ENCODE data around the gene FBXW7.

The FBXW7 gene

DNA sequence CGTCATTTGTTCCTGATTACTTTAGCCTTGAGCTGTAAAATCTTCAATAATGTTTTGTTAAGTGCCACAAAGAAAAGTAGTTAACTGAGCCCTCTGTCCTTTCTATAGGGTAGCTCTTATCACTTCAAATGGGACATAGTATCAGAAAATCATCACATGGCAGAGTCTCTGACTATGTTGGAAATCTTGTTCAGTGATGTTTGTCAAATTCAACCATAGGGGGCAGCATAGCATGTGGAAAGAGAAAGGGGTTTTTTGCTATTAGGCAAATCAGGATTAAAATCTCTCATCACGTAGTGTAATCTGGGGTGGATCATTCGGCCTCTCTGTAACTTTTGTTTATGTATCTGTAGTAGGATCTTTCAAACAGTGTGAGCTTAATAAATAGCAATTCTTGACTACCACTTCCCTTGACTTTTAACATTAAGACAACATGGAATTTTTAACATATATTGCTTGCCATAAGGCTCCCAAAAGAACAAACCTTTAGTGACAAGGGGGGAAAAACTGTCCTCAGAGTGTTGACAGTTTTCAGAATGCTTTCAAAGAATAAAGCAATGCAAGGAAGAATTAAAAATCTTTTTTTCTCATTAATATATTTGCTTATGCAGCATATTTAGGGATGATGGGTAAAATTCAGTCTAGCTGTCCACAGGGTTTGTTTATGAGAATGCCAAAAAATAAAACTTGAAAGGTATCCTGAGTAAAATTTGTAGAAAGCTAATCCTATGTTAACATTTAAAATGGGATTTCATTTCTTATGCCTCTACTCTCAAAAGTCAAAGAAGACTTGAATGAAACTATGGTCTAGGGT lies 127.2 kb downstream of the FBXW7 start:
- Histone ChIP-seq H3K9me3 (ENCODE audit: control insufficient read depth, insufficient read depth, low read length) (no peaks in the 10 kb centered on the region), H3K9ac (ENCODE audit: low read depth, low read length) (no peak overlapping the region), H3K4me1 (ENCODE audit: control insufficient read depth, insufficient read depth, low read length) (no peaks in the 10 kb centered on the region), H3K27me3 (ENCODE audit: control insufficient read depth, insufficient read depth, low read length) (no peaks in the 10 kb centered on the region), H3K36me3 (ENCODE audit: control insufficient read depth, insufficient read depth, low read length) (no peaks in the 10 kb centered on the region), H3K4me3 (ENCODE audit: low read depth, low read length) (no peak overlapping the region)

DNA sequence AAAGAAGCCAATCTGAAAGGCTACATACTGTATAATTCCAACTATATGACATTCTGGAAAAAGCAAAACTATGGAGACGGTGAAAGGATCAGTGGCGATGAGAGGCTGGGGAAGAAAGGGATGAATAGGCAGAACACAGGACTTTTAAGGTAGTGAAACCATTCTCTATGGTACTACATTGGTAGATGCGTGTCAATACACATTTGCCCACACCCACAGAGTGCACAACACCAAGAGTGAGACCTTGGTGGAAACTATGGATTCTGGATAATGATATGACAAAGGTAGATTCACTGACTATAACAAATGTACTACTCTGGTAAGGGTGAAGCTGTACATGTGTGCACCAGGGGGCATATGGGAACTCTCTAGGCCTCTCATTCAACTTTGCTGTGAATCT lies 134.5 kb downstream of the FBXW7 start:
- no peak overlapping the region for H3K9ac ChIP-seq (ENCODE audit: low read depth, low read length)
- no peaks in the 10 kb centered on the region for H3K27me3 ChIP-seq (ENCODE audit: control insufficient read depth, insufficient read depth, low read length)
- H3K4me3 ChIP-seq (ENCODE audit: low read depth, low read length), result no peak overlapping the region
- no peaks in the 10 kb centered on the region for H3K9me3 ChIP-seq (ENCODE audit: control insufficient read depth, insufficient read depth, low read length)
- no peaks in the 10 kb centered on the region for H3K36me3 ChIP-seq (ENCODE audit: control insufficient read depth, insufficient read depth, low read length)
- no peaks in the 10 kb centered on the region for H3K4me1 ChIP-seq (ENCODE audit: control insufficient read depth, insufficient read depth, low read length)

GRCh38 chr4:152399246-152399645 lies 136.6 kb downstream of the FBXW7 start:
- H3K9ac ChIP-seq (ENCODE audit: low read depth, low read length), result no peak overlapping the region
- no peaks in the 10 kb centered on the region for H3K9me3 ChIP-seq (ENCODE audit: control insufficient read depth, insufficient read depth, low read length)
- H3K4me3 ChIP-seq (ENCODE audit: low read depth, low read length), result no peak overlapping the region
- H3K27me3 ChIP-seq (ENCODE audit: control insufficient read depth, insufficient read depth, low read length), result no peaks in the 10 kb centered on the region
- no peaks in the 10 kb centered on the region for H3K4me1 ChIP-seq (ENCODE audit: control insufficient read depth, insufficient read depth, low read length)
- no peaks in the 10 kb centered on the region for H3K36me3 ChIP-seq (ENCODE audit: control insufficient read depth, insufficient read depth, low read length)

GRCh38 chr4:152398060-152398459 lies 137.8 kb downstream of the FBXW7 start:
- H3K9me3 ChIP-seq (ENCODE audit: control insufficient read depth, insufficient read depth, low read length), result no peaks in the 10 kb centered on the region
- H3K4me3 ChIP-seq (ENCODE audit: low read depth, low read length), result no peak overlapping the region
- H3K9ac ChIP-seq (ENCODE audit: low read depth, low read length), result no peak overlapping the region
- no peaks in the 10 kb centered on the region for H3K4me1 ChIP-seq (ENCODE audit: control insufficient read depth, insufficient read depth, low read length)
- H3K36me3 ChIP-seq (ENCODE audit: control insufficient read depth, insufficient read depth, low read length), result no peaks in the 10 kb centered on the region
- no peaks in the 10 kb centered on the region for H3K27me3 ChIP-seq (ENCODE audit: control insufficient read depth, insufficient read depth, low read length)

DNA sequence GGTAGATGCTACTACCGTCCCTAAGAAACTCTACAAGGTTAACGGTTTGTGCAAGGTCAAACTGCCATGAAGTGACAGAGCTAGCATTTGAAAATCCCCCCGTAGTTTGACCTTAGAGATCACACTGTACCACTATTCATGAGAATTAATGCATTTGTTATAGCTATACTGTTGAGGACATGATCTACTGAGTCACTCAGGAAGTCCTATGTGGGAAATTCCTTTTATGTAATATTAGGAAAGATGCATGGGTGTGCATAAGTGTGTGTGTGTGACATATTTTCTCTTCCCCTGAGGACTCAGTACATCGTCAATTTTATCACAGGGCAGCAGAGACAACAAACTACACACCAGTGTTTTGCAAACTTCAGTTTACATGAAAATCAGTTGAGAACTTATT lies 141.1 kb downstream of the FBXW7 start:
- no peak overlapping the region for H3K9ac ChIP-seq (ENCODE audit: low read depth, low read length)
- no peaks in the 10 kb centered on the region for H3K4me1 ChIP-seq (ENCODE audit: control insufficient read depth, insufficient read depth, low read length)
- H3K27me3 ChIP-seq (ENCODE audit: control insufficient read depth, insufficient read depth, low read length), result no peaks in the 10 kb centered on the region
- H3K4me3 ChIP-seq (ENCODE audit: low read depth, low read length), result no peak overlapping the region
- H3K9me3 ChIP-seq (ENCODE audit: control insufficient read depth, insufficient read depth, low read length), result no peaks in the 10 kb centered on the region
- H3K36me3 ChIP-seq (ENCODE audit: control insufficient read depth, insufficient read depth, low read length), result no peaks in the 10 kb centered on the region

DNA sequence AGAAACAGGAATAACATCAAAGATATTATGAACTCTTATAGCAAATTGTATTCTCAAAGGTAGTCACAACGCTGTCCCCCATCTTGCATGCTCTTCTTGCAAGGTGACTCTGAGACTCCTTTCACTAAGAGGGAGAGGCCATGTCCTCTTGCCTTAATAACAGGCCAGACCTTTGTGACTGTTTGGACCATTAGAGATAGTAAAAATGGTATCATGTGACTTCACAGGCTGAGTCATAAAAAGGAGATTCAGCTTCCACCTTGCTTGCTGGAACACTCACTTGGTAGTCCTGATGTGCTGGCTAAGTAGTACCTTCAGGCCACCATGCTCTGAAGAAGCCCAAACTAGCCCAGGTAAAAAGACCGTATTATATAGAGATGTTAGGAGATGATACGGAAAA lies 143.8 kb downstream of the FBXW7 start:
- Histone ChIP-seq H3K9ac (ENCODE audit: low read depth, low read length) (no peak overlapping the region), H3K4me3 (ENCODE audit: low read depth, low read length) (no peak overlapping the region), H3K9me3 (ENCODE audit: control insufficient read depth, insufficient read depth, low read length) (no peaks in the 10 kb centered on the region), H3K36me3 (ENCODE audit: control insufficient read depth, insufficient read depth, low read length) (no peaks in the 10 kb centered on the region), H3K4me1 (ENCODE audit: control insufficient read depth, insufficient read depth, low read length) (no peaks in the 10 kb centered on the region), H3K27me3 (ENCODE audit: control insufficient read depth, insufficient read depth, low read length) (no peaks in the 10 kb centered on the region)

DNA sequence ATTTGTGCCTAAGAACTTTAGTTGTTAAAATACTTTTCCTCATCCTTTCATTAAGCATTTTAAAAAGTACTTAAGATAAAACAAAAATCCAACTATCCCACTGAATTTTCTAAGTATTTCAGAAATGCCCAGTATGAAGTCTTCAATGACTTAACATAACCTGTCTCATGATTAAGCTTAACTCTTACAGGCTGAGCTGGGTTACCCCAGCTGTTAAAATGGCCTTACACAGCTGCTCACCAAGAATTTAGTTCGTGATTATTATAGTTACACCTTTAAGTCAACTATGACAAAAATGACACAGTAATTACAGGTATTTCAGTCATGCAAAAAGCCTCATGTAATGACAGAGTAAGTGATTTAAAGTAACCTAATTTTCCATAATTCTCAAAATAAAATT lies 145.7 kb downstream of the FBXW7 start:
- H3K9ac ChIP-seq (ENCODE audit: low read depth, low read length), result no peak overlapping the region
- H3K9me3 ChIP-seq (ENCODE audit: control insufficient read depth, insufficient read depth, low read length), result no peaks in the 10 kb centered on the region
- H3K27me3 ChIP-seq (ENCODE audit: control insufficient read depth, insufficient read depth, low read length), result no peaks in the 10 kb centered on the region
- H3K4me1 ChIP-seq (ENCODE audit: control insufficient read depth, insufficient read depth, low read length), result no peaks in the 10 kb centered on the region
- no peak overlapping the region for H3K4me3 ChIP-seq (ENCODE audit: low read depth, low read length)
- H3K36me3 ChIP-seq (ENCODE audit: control insufficient read depth, insufficient read depth, low read length), result no peaks in the 10 kb centered on the region

GRCh38 chr4:152389359-152389758 lies 146.5 kb downstream of the FBXW7 start:
- Histone ChIP-seq H3K36me3 (ENCODE audit: control insufficient read depth, insufficient read depth, low read length) (no peaks in the 10 kb centered on the region), H3K27me3 (ENCODE audit: control insufficient read depth, insufficient read depth, low read length) (no peaks in the 10 kb centered on the region), H3K9ac (ENCODE audit: low read depth, low read length) (no peak overlapping the region), H3K4me1 (ENCODE audit: control insufficient read depth, insufficient read depth, low read length) (no peaks in the 10 kb centered on the region), H3K9me3 (ENCODE audit: control insufficient read depth, insufficient read depth, low read length) (no peaks in the 10 kb centered on the region), H3K4me3 (ENCODE audit: low read depth, low read length) (no peak overlapping the region)

DNA sequence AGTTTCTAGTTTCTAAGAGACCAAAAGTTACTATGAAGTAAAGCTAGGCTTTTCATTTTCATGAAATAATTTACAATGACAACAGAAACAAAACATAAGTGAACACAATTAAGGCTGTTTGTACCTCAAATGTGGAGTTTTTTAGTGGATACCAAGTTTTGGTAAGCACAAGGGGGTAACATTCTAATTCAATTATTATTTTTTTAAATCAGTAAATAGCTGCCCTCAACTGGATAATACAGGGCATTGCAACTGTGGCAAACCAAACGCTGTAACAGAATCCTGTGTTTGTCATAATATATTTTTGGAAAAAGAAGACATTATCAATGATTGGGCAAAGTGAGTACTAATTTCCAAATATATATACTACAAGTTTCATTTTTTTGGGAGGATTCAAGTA lies 150.3 kb downstream of the FBXW7 start:
- peaks cover 14% of the 10 kb centered on the region for H3K4me1 ChIP-seq (ENCODE audit: control insufficient read depth, insufficient read depth, low read length)
- no peaks in the 10 kb centered on the region for H3K36me3 ChIP-seq (ENCODE audit: control insufficient read depth, insufficient read depth, low read length)
- H3K27me3 ChIP-seq (ENCODE audit: control insufficient read depth, insufficient read depth, low read length), result no peaks in the 10 kb centered on the region
- H3K9me3 ChIP-seq (ENCODE audit: control insufficient read depth, insufficient read depth, low read length), result no peaks in the 10 kb centered on the region
- H3K9ac ChIP-seq (ENCODE audit: low read depth, low read length), result no peak overlapping the region
- no peak overlapping the region for H3K4me3 ChIP-seq (ENCODE audit: low read depth, low read length)

DNA sequence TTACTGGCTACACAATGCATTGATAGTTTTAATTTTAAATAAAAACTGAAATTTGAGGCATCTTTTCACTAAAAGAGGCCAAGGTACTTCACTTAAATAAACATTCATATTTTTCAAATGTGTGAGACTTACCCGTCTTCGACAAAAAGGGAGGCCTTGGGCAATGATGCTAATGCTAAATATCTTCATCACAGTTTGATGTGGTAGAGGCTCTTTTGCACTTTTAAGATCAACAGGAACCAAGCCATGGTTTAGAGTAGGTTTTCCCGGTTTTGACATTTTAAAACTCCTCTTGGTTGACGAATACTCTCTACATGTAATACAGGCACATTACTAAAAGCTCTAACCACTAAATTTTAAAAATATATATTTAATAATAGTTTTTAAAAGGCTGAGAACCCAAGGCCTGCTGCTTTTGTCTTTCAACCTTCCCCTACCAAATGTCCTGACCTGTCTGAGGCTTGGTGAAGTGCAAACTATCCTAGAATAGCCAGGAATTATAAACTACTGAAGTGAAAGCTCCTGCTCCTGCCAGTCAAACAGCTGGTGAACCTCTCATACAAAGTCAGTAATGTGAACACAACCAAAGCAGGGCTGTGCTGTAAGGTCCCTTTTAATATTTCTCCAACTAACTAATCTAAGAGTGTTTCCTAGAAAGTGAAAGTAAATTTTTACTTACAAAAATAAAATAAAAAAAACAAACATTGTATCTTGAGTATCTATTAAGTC lies 153.7 kb downstream of the FBXW7 start:
- Histone ChIP-seq H3K4me1 (ENCODE audit: control insufficient read depth, insufficient read depth, low read length) (peaks cover 14% of the 10 kb centered on the region), H3K9ac (ENCODE audit: low read depth, low read length) (no peak overlapping the region), H3K9me3 (ENCODE audit: control insufficient read depth, insufficient read depth, low read length) (no peaks in the 10 kb centered on the region), H3K27me3 (ENCODE audit: control insufficient read depth, insufficient read depth, low read length) (no peaks in the 10 kb centered on the region), H3K36me3 (ENCODE audit: control insufficient read depth, insufficient read depth, low read length) (no peaks in the 10 kb centered on the region), H3K4me3 (ENCODE audit: low read depth, low read length) (no peak overlapping the region)

- Histone ChIP-seq H3K9ac (ENCODE audit: low read depth, low read length) (no peak overlapping the region), H3K27me3 (ENCODE audit: control insufficient read depth, insufficient read depth, low read length) (no peaks in the 10 kb centered on the region), H3K4me3 (ENCODE audit: low read depth, low read length) (no peak overlapping the region), H3K4me1 (ENCODE audit: control insufficient read depth, insufficient read depth, low read length) (peaks cover 14% of the 10 kb centered on the region), H3K9me3 (ENCODE audit: control insufficient read depth, insufficient read depth, low read length) (no peaks in the 10 kb centered on the region), H3K36me3 (ENCODE audit: control insufficient read depth, insufficient read depth, low read length) (no peaks in the 10 kb centered on the region)
These were observed 155.0 kb downstream of the FBXW7 start for GRCh38 chr4:152380919-152381318.

DNA sequence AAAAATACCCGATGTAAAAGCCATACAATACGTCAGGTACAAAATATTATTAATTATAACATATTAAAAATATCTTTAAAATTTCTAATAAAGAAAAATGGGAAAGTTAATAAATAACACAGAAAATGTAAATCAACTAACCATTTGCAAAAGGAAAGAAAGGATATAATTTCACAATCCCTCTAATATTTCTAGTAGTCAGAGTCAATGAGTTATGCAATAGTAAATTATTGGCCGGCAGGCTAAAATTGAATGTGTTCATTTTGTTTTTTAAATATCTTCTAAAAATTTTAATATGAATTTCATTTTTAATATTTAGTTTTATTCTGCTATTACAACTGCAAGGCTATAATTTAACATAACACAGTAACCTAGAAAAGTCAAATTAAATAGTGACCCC lies 155.7 kb downstream of the FBXW7 start:
- H3K9ac ChIP-seq (ENCODE audit: low read depth, low read length), result no peak overlapping the region
- H3K4me3 ChIP-seq (ENCODE audit: low read depth, low read length), result no peak overlapping the region

More for the DNA sequence above, 155.7 kb downstream of the FBXW7 start:
- H3K36me3 ChIP-seq (ENCODE audit: control insufficient read depth, insufficient read depth, low read length), result no peaks in the 10 kb centered on the region
- H3K27me3 ChIP-seq (ENCODE audit: control insufficient read depth, insufficient read depth, low read length), result no peaks in the 10 kb centered on the region
- H3K9me3 ChIP-seq (ENCODE audit: control insufficient read depth, insufficient read depth, low read length), result no peaks in the 10 kb centered on the region
- peaks cover 14% of the 10 kb centered on the region for H3K4me1 ChIP-seq (ENCODE audit: control insufficient read depth, insufficient read depth, low read length)
